ENCODE results near the gene AGPAT1. TPM values are rescaled to one million over a fixed set of nuclear protein-coding genes. Genes with fewer than 3 reads are reported as not detected.
"Not testable (repeated sequence)": the region's sequence is repeated elsewhere in the genome, so short reads cannot be mapped to it uniquely, and the experiment has no call there.

Gene AGPAT1
- total RNA-seq, 1 donor from 2014 or later: 57.2 TPM

DNA sequence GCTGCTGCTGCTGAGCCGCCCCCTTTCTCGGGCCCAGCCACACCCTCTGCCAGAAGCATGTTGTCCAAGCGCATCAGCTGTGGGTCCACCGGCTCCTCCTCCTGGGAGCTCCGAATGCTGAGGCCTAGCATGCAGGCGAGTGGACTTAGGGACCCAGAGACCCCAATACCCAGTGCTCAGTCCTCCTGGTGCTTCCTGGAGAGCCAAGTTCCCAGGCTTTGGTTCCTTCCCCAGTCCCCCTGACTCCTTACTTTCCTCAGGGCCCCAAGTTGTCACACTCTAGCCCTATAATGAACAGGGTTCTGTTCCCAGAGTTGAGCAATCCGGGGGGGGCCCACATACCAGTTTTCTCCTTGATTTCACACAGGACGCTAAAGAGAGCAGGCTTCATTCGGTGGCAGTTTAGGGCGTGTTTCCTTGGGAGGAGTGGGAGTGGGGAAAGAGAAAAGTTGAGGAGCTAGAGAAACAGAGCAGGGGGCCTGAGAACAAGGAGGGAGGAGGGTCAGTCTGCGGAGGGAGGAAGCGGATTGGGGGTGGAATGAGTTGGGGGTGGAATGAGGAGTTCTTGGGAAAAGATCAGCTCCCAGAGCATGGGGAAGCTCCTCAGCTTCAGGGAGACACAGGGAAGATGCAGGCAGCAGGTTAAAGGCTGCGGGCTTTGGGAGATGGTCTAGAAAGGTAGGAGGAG is 12.6 kb upstream of the AGPAT1 start:
- H3K36me3 ChIP-seq (ENCODE audit: control insufficient read depth, insufficient read depth, low read length): no peaks in the 10 kb centered on the region

DNA sequence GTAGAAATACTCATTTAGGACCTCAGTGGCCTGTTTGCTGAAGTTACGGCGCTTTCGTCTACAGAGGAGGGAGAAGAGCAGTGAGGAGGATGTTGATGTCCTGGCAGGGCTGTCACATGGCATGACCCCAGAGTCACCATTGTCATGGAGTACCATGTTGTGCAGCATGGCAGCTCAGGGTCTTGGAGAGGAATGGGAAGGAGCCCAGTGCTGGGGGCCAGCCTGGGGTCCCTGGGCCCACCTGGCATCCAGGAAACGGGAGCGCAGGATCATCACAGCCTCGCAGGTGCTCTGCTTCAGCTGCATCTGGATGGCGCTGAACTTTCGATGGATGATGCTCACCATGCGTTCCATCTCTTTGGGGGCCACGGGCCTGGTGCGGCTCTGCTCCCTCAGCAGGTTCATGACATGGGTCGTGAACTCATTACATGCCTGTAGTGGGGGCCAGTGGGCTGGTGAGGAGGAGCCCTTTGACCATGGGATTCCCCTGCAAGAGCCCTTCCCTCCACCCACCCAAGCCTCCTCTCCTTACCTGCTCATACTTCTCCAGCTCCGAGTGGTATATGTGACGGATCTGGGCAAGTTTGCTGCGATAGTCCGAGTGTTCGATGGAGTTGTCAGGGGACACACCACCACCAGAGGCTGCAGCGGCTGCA is 12.0 kb upstream of the AGPAT1 start:
- not testable (repeated sequence) for H3K27me3 ChIP-seq (ENCODE audit: control insufficient read depth, insufficient read depth, low read length); H3K36me3 ChIP-seq (ENCODE audit: control insufficient read depth, insufficient read depth, low read length); H3K4me3 ChIP-seq (ENCODE audit: low read depth, low read length); DNase-seq (ENCODE audit: low read depth)

More for the DNA sequence above, 12.6 kb upstream of the AGPAT1 start:
- TF ChIP-seq, protein P1, sequence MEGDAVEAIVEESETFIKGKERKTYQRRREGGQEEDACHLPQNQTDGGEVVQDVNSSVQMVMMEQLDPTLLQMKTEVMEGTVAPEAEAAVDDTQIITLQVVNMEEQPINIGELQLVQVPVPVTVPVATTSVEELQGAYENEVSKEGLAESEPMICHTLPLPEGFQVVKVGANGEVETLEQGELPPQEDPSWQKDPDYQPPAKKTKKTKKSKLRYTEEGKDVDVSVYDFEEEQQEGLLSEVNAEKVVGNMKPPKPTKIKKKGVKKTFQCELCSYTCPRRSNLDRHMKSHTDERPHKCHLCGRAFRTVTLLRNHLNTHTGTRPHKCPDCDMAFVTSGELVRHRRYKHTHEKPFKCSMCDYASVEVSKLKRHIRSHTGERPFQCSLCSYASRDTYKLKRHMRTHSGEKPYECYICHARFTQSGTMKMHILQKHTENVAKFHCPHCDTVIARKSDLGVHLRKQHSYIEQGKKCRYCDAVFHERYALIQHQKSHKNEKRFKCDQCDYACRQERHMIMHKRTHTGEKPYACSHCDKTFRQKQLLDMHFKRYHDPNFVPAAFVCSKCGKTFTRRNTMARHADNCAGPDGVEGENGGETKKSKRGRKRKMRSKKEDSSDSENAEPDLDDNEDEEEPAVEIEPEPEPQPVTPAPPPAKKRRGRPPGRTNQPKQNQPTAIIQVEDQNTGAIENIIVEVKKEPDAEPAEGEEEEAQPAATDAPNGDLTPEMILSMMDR (IDR thresholded peaks at IDR 0.05; ENCODE audit: insufficient read depth, low read length, poor library complexity, severe bottlenecking): no peak
- H3K4me3 ChIP-seq (ENCODE audit: low read depth, low read length): peak overlapping the region; percentile 71
- DNase-seq (ENCODE audit: low read depth): no peak
- H3K27me3 ChIP-seq (ENCODE audit: control insufficient read depth, insufficient read depth, low read length): no peaks in the 10 kb centered on the region

DNA sequence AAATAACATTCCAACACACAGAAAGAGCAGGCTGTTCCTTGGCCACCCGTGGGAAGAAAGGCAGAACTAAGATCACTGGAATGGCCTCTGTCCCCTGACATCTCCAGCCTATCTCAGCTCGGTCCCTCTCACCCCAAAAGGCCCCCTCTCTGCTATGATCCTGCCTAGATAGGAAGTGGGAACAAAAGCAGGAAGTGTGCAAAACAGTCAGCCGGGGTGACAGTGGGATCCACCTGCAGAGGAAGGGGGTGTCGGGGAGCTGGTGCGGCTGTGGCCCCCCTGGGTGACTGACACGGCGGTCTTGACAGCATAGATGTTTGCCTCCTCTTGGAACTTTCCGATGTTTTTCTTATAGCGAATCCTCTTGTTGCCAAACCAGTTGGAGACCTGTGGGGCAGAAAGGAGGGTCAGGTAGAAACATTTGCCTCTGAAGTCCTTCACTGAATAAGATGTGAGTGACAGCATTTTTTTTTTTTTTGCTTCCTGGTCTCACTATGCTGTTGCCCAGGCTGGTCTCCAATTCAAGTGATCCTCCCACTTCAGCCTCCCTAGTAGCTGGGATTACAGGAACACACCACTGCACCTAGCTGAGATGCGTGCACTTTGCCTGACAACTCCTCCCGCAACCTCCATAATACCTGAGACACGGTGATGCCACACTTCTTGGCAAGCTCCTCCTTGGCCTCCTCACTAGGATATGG is 11.3 kb upstream of the AGPAT1 start:
- Histone ChIP-seq H3K4me3 (ENCODE audit: low read depth, low read length) (no peak overlapping the region), H3K27me3 (ENCODE audit: control insufficient read depth, insufficient read depth, low read length) (no peaks in the 10 kb centered on the region), H3K36me3 (ENCODE audit: control insufficient read depth, insufficient read depth, low read length) (no peaks in the 10 kb centered on the region)
- no peak for DNase-seq (ENCODE audit: low read depth)
- TF ChIP-seq, protein P1 (IDR thresholded peaks at IDR 0.05; ENCODE audit: insufficient read depth, low read length, poor library complexity, severe bottlenecking): no peak

DNA sequence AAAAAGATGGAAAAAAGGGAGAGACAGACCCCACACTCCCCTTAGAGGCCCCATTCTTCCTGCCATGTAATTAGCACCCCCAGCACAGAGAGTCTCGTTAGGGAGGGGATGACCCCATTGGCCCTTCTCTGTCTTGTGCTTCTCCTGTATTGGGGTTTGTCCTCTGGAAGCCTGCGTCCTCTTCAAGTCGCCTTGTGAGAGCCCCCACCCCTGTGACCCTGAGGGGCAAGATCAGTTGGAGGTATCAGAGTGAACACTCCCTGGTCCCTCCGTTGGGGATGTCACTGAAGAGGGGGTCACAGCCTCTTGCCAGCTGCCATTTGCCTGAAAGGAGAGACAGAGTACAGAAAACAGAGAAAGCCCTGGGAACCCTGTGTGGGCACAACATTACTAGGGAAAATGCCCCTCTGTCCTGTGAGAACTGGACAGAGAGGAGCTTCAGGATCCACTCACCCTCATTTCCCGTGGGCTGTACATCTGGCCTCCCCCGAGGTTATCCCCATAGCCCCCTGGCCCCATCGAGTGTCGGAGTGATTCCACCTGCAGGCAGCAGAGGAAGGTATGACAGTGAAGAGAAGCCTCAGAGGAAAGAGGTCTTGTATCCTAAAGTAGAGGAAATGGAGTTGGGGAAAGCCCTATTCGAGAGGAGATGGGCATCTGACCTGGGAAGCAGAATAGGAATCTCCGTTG is 10.4 kb upstream of the AGPAT1 start:
- H3K36me3 ChIP-seq (ENCODE audit: control insufficient read depth, insufficient read depth, low read length); DNase-seq (ENCODE audit: low read depth); H3K27me3 ChIP-seq (ENCODE audit: control insufficient read depth, insufficient read depth, low read length); H3K4me3 ChIP-seq (ENCODE audit: low read depth, low read length): not testable (repeated sequence)

DNA sequence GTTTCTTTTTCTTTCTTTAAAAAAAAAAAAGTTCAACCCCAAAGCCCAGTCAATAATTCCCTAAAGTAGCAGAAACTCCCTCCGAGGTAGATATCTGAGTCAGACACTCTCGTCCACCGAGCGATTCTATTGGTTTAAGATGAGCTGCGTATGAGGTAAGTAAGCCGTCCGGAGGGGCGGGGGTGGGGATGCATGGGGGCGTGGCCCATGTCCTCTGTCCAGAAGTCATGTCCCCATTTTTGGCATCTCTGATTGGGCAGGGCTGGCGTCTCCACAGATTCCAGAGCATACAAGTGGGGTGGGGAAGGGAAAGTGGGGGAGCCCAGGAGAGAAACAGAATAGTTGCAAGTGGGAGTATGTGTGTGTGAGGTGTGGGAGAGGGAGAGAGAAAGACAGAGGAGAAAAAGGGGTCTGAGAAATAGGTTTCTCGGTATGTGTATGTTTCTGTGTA is 9.8 kb upstream of the AGPAT1 start:
- H3K36me3 ChIP-seq (ENCODE audit: control insufficient read depth, insufficient read depth, low read length); H3K4me3 ChIP-seq (ENCODE audit: low read depth, low read length); H3K27me3 ChIP-seq (ENCODE audit: control insufficient read depth, insufficient read depth, low read length): not testable (repeated sequence)
- peak; percentile 73 for DNase-seq (ENCODE audit: low read depth)

DNA sequence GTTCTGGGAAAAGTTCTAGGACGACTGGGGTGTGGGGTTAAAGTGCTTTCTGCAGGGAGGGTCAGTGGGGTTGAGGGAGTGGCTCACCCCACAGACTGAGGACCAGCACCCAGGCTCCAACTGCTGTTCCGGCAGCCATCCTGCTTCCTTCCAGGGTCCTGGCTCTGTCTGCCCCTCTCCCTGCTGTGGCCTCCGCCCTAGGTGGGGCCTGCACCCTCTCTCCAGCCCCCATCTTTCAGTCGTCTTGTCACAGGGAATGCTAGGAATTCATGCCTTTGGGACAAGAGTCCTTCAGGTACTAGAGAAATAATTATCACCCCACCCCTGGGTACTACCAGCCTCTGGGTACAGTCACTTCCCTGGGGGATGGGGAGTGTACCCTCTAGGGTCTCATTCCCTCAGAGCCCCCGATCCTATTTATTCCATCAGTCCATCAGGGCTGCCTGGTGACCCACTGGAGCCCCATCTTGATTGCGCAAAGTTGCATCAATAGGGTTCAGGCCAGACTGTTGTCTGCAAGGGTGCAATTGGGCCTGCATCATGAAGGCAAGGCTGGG is 8.3 kb upstream of the AGPAT1 start, which contains the start of gene AGER:
AGER (minus strand) TSS at position 170 of the 557 bp plus-strand sequence; CDS start at position 139, 31 bp downstream.
- Histone ChIP-seq H3K27me3 (ENCODE audit: control insufficient read depth, insufficient read depth, low read length) (no peaks in the 10 kb centered on the region), H3K4me3 (ENCODE audit: low read depth, low read length) (no peak within 1 kb of the TSS), H3K36me3 (ENCODE audit: control insufficient read depth, insufficient read depth, low read length) (no peaks in the 10 kb centered on the region)
- TF ChIP-seq, protein P1 (IDR thresholded peaks at IDR 0.05; ENCODE audit: insufficient read depth, low read length, poor library complexity, severe bottlenecking): no peak
- DNase-seq (ENCODE audit: low read depth): no peak
